NCI-H1417 treated with DMSO at 0.1 percent for 48 hours (cell line): ENCODE data around the gene ZSCAN26.
"Not testable (repeated sequence)": the region's sequence is repeated elsewhere in the genome, so short reads cannot be mapped to it uniquely, and the experiment has no call there.

Experiments used
- DNase-seq: peaks from one replicate; lab custom pipeline; 2025; lab: John Stamatoyannopoulos, UW

ZSCAN26 gene

DNA sequence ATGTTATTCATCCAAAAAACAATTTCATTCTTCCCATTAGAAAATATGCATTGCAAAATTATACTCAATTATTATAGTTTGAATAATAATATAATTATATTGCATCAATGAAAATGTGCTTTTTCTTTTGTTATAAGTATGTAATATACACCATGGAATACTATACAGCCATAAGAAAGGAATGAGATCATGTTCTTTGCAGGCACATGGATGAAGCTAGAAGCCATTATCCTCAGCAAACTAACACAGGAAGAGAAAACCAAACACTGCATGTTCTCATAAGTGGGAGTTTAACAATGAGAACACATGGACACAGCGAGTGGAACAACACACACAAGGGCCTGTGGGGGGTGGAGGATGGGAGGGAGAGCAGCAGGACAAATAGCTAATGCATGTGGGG, 9.9 kb upstream of the ZSCAN26 start:
- DNase-seq = no peak

DNA sequence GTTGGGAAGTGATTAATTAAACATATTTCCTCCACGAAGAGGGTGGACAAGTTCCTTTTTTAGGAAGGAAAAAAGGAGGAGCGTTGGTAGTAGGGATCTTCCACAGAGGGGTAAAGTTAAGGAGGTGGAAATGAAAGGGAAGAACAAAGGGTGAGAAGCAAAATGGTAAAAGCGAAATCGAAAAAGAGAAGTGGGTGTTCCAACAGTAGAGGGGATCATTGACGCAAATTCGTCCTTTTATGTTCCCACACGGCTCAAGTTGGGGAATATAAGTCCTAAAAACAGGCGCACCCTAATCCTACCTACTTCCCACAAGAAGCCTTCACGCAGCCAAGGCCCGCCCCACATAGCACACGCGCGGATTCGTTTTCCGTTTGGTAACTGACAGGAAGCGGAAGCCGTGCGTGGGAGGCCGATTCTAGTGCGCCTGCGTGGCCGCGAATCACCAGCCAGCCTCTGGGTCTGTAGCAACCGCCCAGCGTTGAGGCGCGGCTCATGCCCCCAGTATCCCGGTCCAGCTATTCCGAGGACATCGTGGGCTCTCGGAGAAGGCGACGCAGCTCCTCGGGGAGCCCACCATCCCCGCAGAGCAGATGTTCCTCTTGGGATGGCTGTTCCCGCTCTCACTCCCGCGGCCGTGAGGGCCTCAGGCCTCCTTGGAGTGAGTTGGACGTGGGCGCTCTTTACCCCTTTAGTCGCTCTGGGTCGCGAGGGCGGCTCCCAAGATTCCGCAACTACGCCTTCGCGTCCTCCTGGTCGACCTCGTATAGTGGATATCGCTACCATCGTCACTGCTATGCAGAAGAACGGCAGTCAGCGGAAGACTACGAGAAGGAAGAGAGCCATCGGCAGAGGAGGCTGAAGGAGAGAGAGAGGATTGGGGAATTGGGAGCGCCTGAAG, 7.8 kb upstream of the ZSCAN26 start, which contains the start of gene NKAPL:
Gene NKAPL (plus strand): TSS at position 421 of the 901 bp plus-strand sequence. CDS start 75 bp downstream, at position 496.
- no peak for DNase-seq

DNA sequence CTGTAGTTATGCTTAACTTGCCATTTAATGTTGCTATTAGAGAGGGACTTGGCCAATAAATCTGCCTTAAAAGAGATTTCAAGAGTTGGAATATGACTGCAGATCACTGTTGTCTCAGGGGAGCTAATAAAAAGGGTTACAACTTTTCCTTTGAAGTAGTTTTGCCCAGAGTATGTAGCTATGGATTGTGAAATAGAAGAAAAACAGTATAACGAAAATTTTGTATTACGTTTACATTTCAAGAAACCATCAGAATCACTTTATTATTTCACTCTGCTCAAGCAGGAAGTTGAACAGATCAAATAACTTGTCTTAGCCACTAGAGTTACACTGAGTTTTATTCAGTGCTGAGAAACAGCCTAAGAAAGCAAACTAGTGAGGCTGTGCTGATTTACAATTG, 3.0 kb upstream of the ZSCAN26 start:
- no peak for DNase-seq

DNA sequence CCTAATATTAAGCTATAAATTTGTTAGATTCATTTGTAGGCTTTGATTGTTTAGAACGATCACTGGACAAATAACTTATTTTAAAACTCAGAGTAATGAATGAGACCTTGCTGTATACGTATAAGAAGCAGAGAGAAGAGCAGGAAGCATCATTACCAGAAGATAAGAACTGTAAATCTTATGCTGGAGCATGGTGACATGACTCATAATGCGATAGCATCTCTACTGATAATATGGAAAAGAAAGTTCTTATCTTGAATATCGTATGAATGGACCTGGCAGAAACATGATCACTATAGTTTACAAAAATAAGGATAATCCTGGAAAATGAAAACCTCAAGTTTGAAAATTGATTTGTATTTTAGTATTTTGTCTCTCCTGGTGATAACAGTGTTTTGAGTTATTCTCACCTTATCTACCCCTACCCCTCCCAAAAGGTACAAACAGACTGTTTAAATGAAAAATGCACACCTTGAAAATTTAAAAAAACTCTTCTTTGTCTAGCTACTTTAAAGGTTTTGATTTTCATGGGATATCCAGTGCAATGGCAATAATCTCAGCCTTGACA, 2.0 kb upstream of the ZSCAN26 start:
- DNase-seq = no peak

DNA sequence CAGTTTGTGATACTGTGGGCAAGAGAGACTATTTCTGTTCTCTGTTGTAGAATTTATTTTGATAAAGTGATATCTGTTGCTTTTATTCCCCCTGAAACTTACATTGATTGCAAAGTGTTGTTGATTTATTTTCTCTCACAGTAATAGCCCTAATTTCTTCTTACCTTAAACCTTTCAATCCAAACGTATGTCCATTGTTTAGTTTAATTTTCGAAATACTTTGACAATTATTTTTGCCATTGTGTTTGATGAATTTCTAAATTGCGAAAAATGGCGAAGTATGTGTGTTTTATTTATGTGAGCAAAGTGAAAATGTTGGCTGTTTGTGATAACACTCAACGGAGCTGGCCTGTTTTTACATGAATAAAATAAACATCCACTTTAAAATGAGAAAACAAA, 381 bp upstream of the ZSCAN26 start:
- no peak for DNase-seq

DNA sequence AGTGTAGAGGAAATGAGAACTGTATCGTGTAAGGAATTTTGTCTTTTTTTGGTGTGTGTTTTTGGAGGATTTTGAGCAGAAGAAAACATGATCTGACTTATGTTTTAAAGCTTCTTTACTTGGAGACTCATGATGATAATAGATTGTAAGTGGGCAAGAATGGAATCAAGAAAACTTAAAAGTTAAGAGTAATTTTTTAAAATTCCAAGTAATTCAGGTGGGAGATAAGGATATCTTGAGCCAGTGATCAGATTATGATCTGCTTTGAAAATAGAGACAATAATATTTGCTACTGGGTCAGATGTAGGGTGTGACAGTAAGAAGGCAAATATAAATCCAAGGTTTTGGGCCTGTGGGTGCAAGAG, 734 bp downstream of the ZSCAN26 start:
- DNase-seq = no peak

DNA sequence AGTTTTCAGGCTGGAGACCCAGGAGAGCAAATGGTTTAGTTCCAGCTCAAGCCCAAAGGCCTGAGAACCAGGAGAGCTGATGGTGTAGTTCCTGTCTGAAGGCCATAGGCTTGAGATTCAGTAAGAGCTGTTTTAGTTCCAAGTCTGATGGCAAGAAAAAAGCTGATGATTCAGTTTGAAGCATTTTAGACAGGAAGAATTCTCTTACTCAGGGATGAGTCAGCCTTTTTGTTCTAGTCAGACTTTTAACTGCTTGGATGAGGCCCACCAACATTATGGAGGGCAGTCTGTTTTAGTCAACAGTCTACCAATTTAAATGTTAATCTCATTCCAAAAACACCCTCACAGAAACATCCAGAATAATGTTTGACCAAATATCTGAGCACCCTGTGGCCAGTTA, 2.5 kb downstream of the ZSCAN26 start:
- DNase-seq = no peak

DNA sequence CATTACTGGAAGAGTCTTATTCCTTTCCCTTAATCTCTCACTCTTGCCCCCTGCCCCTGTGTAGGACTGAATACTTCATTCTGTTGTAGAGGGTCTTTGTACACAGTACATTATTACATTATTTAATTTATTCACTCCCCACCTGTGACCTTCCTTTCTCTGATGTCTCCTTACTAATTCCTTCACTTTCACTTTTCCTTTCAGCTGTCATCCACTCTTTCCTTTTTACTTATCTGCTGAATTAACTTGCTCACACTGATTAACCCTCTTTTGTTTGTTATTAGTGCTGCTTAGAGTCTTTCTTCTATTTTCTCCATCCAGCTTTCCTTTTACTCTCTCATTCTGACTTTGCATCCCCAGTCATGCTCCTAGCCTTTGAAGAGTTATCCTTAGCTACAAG, 7.9 kb downstream of the ZSCAN26 start:
- no peak for DNase-seq

DNA sequence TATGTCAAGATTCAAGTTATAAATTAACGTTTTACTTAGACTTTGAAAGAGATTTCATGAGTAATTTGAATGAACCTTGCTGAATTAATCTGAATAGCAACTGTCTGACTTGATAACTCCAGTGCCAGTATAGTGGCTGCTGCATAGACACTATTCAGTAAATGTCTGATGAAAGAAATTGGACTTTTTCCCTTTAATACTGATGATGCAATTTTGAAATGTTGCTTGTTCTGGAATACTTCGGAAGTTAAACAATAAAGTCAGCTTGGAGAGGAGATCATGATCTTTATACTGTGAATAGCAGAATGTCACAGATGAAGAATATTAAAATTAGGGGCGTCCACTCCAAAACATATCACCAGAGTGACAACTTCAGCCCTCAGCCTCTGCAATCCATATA, 10.8 kb downstream of the ZSCAN26 start:
- no peak for DNase-seq

DNA sequence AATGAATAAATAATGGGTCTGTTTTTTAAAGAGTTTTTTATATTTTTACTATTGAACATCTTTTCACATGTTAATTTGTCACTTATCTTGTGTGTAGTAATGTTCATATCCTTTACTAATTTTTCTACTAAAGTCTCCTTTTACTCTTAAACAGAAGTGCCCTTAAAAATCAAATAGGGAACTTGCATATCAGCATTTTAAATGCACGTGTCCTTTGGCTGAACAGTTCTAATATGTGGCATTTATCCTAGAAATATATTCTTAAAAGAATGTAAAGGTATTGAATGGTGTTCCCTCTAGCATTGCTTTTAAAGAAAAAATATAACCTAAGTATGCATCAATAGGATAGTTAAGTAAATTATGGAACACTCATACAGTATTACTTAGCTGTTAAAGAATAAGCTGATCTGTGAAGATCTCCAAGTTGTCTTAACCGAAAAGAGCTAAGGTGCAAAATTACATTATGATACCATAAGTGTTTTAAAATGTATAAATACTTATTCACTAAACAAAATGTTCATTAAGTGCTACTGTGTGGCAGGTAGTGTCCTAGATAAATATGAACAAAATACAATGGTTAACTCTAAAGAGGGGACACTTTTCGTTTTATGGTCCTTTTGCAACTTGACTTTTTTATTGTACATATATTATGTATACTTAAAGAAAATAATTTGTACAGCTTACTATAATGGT, 13.8 kb downstream of the ZSCAN26 start:
- DNase-seq = no peak

DNA sequence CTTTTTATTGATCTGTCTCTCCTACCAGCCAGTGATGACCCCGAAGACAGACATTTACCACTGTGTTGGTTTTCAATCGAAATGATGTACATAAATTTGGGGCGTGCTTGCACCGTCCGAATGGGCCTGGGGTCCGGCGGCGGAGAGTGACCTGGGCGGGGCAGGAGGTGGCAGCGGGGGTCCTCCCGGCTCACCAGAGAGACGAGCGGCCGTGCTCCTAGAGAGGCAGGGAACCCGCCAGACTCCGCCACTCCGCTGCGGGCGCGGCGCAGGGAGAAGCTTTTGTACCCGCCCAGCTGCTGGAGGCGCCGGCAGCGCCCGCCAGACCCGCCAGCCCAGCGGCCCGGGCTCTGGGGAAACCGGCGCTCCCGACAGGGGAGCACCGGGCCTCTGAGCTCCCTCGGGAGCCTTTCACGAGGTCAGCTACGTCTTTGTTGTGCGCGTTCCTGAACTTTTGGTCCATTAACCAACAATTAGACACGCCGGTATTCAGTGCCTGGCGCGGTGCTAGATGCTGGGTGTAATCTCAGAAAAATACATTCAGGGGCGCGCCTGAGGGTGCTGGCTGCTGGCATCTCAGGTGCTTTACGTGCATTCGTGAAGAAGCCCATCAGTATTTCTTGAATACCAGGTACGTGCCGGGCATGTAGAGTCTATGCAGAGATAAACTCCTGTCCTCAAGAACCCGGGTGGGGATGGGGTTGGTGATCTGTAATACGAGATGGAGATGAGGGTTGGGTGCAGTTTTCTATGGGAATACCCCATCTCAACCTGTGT, 14.5 kb downstream of the ZSCAN26 start, which contains the start of gene PGBD1:
Gene PGBD1 (plus strand): TSS at position 285 of the 777 bp plus-strand sequence. CDS start 2,242 bp downstream, outside the sequence.
- peak; percentile 25 for DNase-seq

DNA sequence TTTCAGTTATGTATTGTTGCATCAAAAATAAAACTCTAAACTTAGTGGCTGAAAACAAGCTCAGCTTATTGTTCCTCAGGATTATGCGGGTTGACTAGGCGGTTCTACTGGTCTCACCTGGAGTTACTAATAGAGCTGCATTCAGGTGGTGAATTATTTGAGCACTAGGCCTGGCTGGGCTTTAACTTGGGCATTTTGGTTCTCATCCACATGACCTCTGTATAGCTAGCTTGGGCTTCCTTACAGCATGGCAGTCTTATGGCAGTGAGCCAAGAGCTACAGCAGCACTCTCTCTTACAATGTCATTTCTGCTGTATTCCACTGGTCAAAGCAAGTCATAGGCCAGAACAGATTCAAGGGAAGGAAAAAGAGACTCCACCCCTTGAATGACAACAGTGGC, 16.0 kb downstream of the ZSCAN26 start:
- no peak for DNase-seq

DNA sequence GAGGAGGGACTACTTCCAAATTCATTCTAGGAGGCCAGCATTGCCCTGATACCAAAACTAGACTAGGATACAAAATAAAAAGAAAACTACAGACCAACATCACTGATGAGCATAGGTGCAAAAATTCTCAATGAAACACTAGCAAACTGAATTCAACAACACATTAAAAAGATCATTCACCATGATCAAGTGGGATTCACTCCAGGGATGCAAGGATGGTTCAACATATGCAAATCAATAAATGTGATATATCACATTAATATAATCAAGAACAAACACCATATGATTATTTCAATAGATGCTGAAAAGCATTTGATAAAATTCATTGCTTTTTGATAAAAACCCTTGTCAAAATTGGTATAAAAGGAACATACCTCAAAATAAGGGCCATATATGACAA, 24.6 kb downstream of the ZSCAN26 start:
- DNase-seq = no peak

DNA sequence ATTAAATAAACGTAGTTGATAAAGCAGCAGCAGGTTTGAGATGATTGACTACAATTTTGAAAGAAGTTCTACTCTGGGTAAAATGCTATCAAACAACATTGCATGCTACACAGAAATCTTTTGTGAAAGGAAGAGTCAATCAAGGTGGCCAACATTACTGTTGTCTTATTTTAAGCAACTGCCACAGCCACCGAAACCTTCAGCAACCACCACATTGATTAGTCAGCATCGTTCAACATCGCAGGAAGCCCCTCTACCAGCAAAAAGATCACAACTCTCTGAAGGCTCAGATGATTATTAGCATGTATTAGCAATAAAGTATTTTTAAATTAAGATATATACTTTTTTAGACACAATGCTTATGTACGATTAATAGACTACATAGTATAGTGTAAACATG, 28.4 kb downstream of the ZSCAN26 start:
- no peak for DNase-seq

DNA sequence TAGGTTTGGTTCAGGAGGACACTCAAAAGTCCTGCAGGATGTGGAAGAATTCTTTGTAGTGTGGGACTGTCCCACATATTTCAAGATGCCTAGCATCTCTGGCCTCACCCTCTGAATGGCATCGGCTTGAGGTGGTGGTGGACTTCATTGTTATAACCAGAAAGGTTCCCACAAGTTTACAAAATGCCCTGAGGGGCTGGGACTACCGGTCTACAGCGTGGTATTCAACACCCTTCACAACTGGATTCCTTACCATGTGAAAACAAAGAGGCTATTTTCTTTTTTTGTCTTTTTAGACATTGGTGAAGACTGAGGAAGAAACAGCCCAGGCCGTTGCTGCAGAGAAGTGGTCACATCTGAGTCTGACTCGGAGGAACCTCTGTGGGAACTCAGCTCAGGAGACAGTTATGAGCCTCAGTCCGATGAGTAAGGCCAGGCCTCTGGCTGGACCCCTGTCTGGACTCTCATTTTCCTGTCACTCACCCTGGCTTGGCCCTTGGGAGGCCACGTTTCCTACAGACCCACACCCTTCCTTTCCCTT, 29.6 kb downstream of the ZSCAN26 start:
- no peak for DNase-seq

DNA sequence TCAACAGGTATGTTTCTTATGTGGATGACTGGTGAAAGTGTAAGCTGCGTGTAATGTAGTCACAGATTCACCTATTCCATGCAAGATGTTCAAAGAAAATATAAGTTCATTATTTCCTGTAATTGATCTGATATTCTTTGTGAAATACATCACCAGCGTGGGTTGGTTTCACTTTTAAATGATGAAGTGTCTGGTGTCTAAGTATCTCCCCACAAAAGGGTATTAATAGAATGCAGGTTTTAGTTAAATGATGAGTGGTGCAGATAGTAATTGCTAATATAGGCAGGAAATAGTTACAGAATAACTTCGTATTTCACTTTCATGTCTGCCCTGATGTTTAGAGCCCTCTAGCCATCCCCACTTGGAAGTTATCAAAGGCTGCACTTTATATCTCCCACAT, 36.6 kb downstream of the ZSCAN26 start:
- DNase-seq = no peak

DNA sequence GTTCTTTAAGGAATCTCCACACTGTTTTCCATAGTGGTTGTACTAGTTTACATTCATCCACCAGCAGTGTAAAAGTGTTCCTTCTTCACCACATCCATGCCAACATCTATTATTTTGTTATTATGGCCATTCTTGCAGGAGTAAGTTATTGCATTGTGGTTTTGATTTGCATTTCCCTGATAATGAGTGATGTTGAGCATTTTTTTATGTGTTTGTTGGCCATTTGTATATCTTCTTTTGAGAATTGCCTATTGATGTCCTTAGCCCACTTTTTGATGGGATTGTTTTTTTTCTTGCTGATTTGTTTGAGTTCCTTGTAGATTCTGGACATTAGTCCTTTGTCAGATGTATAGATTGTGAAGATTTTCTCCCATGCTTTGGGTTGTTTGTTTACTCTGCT, 39.4 kb downstream of the ZSCAN26 start:
- not testable (repeated sequence) for DNase-seq

DNA sequence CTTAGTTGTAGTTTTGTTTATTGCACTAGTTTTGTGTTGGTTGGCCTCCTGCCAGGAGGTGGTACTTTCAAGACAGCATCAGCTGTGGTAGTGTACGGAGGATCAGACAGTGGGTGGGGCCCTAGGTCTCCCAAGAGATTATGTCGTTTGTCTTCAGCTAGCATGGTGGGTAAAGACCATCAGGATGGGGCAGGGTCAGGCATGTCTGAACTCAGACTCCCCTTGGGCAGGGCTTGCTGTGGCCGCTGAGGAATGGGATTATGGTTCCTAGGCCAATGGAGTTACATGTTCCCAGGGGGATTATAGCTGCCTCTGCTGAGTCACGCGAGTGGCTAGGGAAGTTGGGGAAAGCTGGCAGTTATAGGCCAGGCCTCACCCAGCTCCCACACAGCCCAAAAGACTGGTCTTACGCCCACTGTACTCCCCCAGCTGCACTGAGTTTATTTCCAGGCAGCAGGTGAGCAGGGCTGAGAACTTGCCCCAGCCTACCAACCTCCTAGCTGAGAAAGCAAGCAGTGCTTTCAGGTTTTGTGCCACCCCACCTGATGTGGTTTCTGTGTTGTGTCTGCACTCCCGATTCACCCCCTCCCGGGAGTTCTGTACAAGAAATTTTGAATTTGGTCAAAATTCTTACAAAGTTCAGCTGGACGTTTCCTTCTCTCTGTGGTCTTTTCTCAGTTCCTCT, 44.3 kb downstream of the ZSCAN26 start:
- DNase-seq = no peak

DNA sequence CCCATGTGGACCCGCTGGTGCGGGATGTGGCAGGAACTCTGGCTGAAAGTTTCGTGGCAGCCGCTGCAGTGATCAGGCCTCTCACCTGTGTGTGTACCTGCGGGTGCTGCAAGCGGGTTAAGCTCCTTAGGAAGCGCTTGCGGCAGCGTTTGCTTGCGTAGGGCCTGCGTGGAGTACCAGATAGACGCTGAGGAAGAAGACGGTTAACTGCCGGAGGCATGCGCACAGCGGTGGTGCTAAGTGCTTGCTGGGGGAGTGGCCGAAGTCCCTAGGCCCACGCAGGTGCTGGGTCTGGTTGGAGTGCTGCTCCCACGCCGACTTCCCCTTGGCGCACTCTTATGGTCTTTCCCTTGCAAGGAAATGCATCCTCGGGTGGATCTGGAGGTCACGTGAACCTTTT, 46.0 kb downstream of the ZSCAN26 start:
- DNase-seq = no peak

DNA sequence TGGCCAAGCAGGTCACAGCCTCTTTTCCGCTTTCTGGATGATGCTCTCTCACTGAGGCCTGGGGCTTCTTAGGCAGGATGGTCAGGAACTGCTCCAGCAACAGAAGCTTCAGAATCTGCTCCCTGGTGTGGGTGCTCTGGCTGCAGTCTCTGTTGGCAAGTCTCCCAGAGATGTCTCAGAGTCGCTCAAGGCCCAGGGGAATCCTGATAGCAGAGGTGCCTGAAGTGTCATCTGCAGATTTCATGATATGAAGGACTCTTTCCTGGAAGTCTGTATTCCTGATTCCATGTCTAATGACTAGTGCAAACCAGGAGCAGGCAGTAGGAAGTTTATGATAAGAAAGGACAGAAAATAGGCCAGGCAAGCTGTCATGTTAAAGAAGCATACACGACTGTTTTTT, 48.7 kb downstream of the ZSCAN26 start:
- no peak for DNase-seq

DNA sequence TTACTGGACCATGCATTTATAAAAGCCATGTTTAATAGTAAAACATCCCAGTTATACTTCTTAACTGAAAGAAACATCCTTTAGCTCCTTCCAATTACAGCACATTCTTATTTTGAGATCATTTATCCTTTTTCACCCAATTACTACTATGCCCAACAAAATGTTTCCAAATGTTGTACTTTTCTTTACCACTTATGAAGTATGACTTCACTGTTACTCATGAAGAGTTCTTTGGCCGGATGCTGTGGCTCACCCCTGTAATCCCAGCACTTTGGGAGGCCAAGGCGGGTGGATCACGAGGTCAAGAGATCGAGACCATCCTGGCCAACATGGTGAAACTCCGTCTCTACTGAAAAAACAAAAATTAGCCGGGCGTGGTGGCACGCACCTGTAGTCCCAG, 50.9 kb downstream of the ZSCAN26 start:
- not testable (repeated sequence) for DNase-seq
